ENCODE data around the gene AFAP1L2.

GRCh38 chr10:114291076-114291475, 113.2 kb downstream of the AFAP1L2 start:
- TF ChIP-seq CTCF (conservative IDR thresholded peaks at IDR 0.05; ENCODE audit: low read length) (no peak), EZH2phosphoT487 (IDR thresholded peaks at IDR 0.05; ENCODE audit: borderline replicate concordance) (no peak)
